PC-9 (cell line): ENCODE data around the gene MVP.

Experiments
- EZH2 ChIP-seq: fragments of 200-600 bp; sonication (generic); IDR thresholded peaks from 2 replicates; pipeline ENCODE4 v1.8.0; 2017; ENCODE audit warnings: antibody characterized with exemption, low read depth
- TF ChIP-seq, protein P1 (sequence below): fragments of 200-600 bp; sonication (generic); conservative IDR thresholded peaks from 2 replicates; pipeline ENCODE4 v1.6.1; 2017; ENCODE audit warnings: mixed run types, antibody characterized with exemption, mild to moderate bottlenecking, moderate library complexity

DNA sequence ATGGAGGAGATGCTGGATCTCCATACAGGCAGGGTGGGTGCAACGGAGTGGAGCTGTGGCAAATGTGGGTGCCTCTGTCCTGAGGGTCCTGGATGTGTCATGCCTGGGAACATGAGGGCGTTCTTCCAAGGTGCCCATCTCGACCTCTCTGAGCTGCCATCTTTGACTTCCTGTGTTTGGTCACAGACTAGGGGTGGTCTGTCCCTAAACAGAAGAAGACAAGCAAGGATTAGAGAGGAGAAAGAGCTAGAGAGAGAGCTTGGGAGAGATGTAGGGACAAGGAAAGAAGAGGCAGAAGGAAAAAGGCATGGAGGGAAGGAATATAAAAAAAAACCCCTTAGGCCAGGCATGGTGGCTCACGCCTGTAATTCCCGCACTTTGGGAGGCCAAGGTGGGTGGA is 45.5 kb upstream of the MVP start:
- TF ChIP-seq, protein P1, sequence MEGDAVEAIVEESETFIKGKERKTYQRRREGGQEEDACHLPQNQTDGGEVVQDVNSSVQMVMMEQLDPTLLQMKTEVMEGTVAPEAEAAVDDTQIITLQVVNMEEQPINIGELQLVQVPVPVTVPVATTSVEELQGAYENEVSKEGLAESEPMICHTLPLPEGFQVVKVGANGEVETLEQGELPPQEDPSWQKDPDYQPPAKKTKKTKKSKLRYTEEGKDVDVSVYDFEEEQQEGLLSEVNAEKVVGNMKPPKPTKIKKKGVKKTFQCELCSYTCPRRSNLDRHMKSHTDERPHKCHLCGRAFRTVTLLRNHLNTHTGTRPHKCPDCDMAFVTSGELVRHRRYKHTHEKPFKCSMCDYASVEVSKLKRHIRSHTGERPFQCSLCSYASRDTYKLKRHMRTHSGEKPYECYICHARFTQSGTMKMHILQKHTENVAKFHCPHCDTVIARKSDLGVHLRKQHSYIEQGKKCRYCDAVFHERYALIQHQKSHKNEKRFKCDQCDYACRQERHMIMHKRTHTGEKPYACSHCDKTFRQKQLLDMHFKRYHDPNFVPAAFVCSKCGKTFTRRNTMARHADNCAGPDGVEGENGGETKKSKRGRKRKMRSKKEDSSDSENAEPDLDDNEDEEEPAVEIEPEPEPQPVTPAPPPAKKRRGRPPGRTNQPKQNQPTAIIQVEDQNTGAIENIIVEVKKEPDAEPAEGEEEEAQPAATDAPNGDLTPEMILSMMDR: no peak
- no peak for TF ChIP-seq EZH2
